Activated CD4-positive, alpha-beta T cell treated with anti-CD3 and anti-CD28 coated beads for 36 hours (primary cell): Measurements from ENCODE around the gene CLEC4C. TPM values are rescaled to one million over a fixed set of nuclear protein-coding genes. Genes with fewer than 3 reads are reported as not detected.
"Not testable (repeated sequence)": the region's sequence is repeated elsewhere in the genome, so short reads cannot be mapped to it uniquely, and the experiment has no call there.

Experiments used
- ATAC-seq: fragments of 200-7000 bp; cut with Tn5 transposase; one replicate; pipeline ENCODE4 v1.10.0; 2021; ENCODE audit warnings: mild to moderate bottlenecking, moderate library complexity
- CTCF ChIA-PET: fragments of 350-600 bp; sonication (Branson Sonifier 250); formaldehyde crosslinking; loops from one replicate; lab custom pipeline; 2021; ENCODE audit warnings: antibody characterized with exemption; lab: Charles Lee
- POLR2A ChIA-PET: fragments of 350-600 bp; sonication (Branson Sonifier 250); formaldehyde crosslinking; loops from one replicate; lab custom pipeline; 2021; ENCODE audit warnings: antibody characterized with exemption, inconsistent platforms; lab: Charles Lee
- DNase-seq: peaks from one replicate; pipeline ENCODE4 v3.0.0-alpha.2; 2020
- H3K27ac Mint-ChIP-seq: one replicate; pipeline ENCODE4 v1.8.0; 2021; ENCODE audit warnings: mixed read lengths
- H3K27me3 Mint-ChIP-seq: one replicate; pipeline ENCODE4 v1.8.0; 2021; ENCODE audit warnings: mixed read lengths
- H3K36me3 Mint-ChIP-seq: one replicate; pipeline ENCODE4 v1.8.0; 2021; ENCODE audit warnings: low read depth, mixed read lengths
- H3K4me1 Mint-ChIP-seq: one replicate; pipeline ENCODE4 v1.8.0; 2021; ENCODE audit warnings: mixed read lengths
- H3K4me3 Mint-ChIP-seq: one replicate; pipeline ENCODE4 v1.8.0; 2021; ENCODE audit warnings: mild to moderate bottlenecking, moderate library complexity, mixed read lengths
- H3K9me3 Mint-ChIP-seq: one replicate; pipeline ENCODE4 v1.8.0; 2021; ENCODE audit warnings: low read depth, mixed read lengths
- intact Hi-C, 2 experiments: fragments of 100-400 bp; cut with DNase I in 1 of 2; cut with micrococcal nuclease in 1 of 2; formaldehyde crosslinking; loops; one replicate each; pipeline versions ENCODE4 v1.14.2 to v1.15.1; 2022 to 2024; cut with DNase I, micrococcal nuclease
- total RNA-seq, 2 experiments: library from RNA; stranded (reverse); gene quantifications; one replicate each; pipeline ENCODE4 v1.2.3, GENCODE V29; 2021

CLEC4C gene, protein sequence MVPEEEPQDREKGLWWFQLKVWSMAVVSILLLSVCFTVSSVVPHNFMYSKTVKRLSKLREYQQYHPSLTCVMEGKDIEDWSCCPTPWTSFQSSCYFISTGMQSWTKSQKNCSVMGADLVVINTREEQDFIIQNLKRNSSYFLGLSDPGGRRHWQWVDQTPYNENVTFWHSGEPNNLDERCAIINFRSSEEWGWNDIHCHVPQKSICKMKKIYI
- total RNA-seq, result not detected

DNA sequence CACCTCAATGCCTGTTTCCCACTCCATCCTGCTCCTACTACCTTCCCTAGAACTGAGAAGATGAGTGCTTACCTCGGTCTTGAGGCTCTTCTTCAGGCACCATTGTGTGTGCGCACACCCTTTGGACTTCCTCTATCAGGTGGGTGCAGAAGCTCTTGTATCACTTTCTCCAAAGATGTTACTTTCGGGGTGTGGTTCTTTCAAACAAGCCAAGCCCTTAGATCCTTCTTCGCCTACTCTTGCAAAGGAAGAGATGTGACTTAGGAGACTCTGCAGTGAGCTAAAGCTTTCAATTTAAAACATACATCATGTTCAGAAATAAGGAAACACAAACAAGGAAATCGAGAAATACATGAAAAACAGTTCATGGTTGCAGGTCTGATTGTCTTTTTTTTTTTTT is at the start of gene CLEC4C:
Gene CLEC4C (minus strand): TSS at position 130 of the 400 bp plus-strand sequence. CDS start 27 bp downstream, at position 103.
- DNase-seq (no peak), ATAC-seq (no peak)
- POLR2A ChIA-PET, result no interaction called here
- Mint-ChIP-seq H3K27me3 (no peaks in the 10 kb centered on the region), H3K9me3 (no peaks in the 10 kb centered on the region), H3K36me3 (no peaks in the 10 kb centered on the region), H3K4me3 (no peak within 1 kb of the TSS), H3K27ac (no peak within 1 kb of the TSS), H3K4me1 (no peaks in the 10 kb centered on the region)
- intact Hi-C loops, result no loop called here
- CTCF ChIA-PET, result no interaction called here

DNA sequence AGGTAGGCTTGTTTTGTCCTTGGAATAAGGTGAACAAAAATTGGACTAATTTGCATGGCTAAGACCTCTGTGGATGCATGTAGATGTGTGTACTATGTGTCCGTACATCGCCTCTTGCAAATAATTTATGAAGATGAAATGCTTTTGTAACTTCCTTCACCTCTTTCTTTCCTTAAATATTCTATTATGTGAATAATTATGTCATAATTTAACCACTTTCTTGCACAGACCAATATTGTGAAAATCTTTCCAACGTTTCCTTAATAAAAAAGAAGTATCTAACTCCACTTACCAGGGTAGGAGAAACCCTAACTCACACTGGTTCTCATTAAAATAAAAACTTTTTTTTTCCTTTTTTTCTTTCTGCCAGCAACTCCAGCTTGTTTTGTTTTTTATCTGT is 46.0 kb upstream of the CLEC4C start:
- no peaks in the 10 kb centered on the region for H3K4me1 Mint-ChIP-seq
- H3K27me3 Mint-ChIP-seq, result peaks cover 2% of the 10 kb centered on the region
- no peak for ATAC-seq
- intact Hi-C loops, result no loop called here
- no peaks in the 10 kb centered on the region for H3K36me3 Mint-ChIP-seq
- no peak overlapping the region for H3K27ac Mint-ChIP-seq
- ChIA-PET CTCF (interaction anchor here (0.7 kb wide), 1 partner anchor 88 kb away, joined by 3 read pairs; no protein-coding TSS in a partner anchor), POLR2A (no interaction called here)
- H3K4me3 Mint-ChIP-seq, result no peak overlapping the region
- H3K9me3 Mint-ChIP-seq, result no peaks in the 10 kb centered on the region
- DNase-seq, result no peak

DNA sequence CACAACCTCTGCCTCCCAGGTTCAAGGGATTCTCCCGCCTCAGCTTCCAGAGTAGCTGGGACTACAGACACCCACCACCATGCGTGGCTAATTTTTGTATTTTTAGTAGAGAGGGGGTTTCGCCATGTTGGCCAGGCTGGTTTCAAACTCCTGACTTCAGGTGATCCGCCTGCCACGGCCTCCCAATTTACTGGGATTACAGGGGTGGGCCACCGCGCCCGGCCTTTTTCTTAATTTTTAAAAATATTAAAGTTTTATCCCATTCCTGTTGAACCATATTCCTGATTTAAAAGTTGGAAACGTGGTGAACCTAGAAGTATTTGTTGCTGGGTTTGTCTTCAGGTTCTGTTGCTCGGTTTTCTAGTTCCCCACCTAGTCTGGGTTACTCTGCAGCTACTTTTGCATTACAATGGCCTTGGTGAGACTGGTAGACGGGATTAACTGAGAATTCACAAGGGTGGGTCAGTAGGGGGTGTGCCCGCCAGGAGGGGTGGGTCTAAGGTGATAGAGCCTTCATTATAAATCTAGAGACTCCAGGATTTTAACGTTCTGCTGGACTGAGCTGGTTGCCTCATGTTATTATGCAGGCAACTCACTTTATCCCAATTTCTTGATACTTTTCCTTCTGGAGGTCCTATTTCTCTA is 41.8 kb upstream of the CLEC4C start, which contains the start of gene NANOG:
Gene NANOG (plus strand): TSS at position 519 of the 645 bp plus-strand sequence. CDS start 213 bp downstream, outside the sequence.
- H3K9me3 Mint-ChIP-seq, H3K27me3 Mint-ChIP-seq, DNase-seq, H3K4me1 Mint-ChIP-seq, H3K4me3 Mint-ChIP-seq, intact Hi-C loops, H3K27ac Mint-ChIP-seq, ATAC-seq, H3K36me3 Mint-ChIP-seq, POLR2A ChIA-PET: not testable (repeated sequence)
- CTCF ChIA-PET, result interaction anchor here (0.7 kb wide), 1 partner anchor 71 kb away, joined by 3 read pairs; no protein-coding TSS in a partner anchor

DNA sequence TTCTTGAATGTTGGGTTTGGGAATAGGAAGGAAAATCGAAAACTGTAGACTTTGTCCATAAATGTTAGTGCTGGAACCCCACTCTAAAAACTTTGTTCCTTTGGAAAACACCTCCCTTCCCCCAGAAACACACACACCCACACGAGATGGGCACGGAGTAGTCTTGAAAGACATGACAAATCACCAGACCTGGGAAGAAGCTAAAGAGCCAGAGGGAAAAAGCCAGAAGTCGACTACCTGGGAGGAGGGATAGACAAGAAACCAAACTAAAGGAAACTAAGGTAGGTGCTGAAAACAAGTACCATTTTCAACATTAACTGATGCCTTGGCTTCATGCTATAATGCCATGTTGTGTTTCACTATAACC is 41.1 kb upstream of the CLEC4C start:
- no peaks in the 10 kb centered on the region for H3K36me3 Mint-ChIP-seq
- DNase-seq (no peak), ATAC-seq (no peak)
- no peak overlapping the region for H3K27ac Mint-ChIP-seq
- H3K4me3 Mint-ChIP-seq, result no peak overlapping the region
- CTCF ChIA-PET, result no interaction called here
- H3K27me3 Mint-ChIP-seq, result peaks cover 5% of the 10 kb centered on the region
- POLR2A ChIA-PET, result no interaction called here
- intact Hi-C loops, result no loop called here
- no peaks in the 10 kb centered on the region for H3K4me1 Mint-ChIP-seq
- no peaks in the 10 kb centered on the region for H3K9me3 Mint-ChIP-seq

DNA sequence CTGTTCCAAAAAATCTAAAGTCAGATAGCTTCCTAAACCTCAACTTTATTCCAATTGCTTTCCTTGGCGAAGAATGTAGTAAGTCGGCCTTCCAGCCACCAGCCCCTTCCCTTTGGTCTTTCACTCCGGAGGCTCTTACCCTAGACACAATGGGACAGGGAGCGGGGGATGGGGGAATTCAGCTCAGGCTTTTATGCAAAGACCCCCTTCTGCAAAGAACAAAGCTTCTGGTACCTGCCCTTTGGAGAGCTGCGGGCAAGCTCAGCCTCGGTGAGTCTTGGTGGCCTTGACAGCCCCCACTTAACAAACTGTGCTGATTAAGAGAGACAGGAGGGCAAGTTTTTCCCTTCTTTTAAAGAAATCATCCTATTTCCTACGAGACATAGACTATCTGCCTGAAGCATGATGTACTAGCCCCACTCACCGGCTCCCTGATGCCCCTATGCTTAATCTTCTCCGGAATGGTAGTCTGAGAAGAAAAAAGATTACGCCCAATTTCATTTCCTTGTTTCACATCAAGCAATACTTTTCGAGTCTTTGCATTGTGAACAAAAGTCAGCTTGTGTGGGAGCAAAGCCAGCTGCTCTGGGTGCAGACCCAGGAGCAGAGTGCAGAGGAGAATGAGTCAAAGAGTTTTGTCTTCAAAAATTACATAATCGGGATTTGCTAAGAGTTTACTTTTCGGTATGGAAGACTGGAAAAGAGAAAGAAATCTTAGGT is 40.6 kb upstream of the CLEC4C start:
- no peak overlapping the region for H3K4me3 Mint-ChIP-seq
- intact Hi-C loops, result no loop called here
- ChIA-PET CTCF (no interaction called here), POLR2A (no interaction called here)
- H3K36me3 Mint-ChIP-seq, result no peaks in the 10 kb centered on the region
- H3K27ac Mint-ChIP-seq, result no peak overlapping the region
- no peaks in the 10 kb centered on the region for H3K9me3 Mint-ChIP-seq
- H3K27me3 Mint-ChIP-seq, result peaks cover 5% of the 10 kb centered on the region
- ATAC-seq (no peak), DNase-seq (no peak)
- no peaks in the 10 kb centered on the region for H3K4me1 Mint-ChIP-seq

DNA sequence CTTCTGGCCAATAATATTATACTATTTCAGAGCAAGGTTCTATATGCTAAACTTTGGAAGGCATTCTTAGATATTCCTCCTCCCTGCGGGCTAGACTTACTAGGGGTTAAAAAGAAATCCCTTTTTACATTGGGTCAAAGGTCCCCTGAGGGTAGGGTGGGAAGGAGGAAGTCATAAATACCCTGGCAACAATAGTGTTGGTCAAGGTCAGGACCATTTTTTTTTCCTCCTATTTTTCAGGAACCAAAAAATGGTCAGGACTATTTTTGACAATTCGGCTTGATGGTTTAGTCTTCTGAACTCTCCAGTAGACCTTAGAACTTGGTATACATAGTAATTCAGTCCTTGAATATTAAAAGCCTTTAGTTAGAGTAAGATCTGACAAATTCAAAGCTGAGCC is 37.5 kb upstream of the CLEC4C start:
- Mint-ChIP-seq H3K4me3 (no peak overlapping the region), H3K9me3 (no peaks in the 10 kb centered on the region), H3K27me3 (peaks cover 5% of the 10 kb centered on the region), H3K36me3 (no peaks in the 10 kb centered on the region), H3K27ac (no peak overlapping the region), H3K4me1 (no peaks in the 10 kb centered on the region)
- DNase-seq (no peak), ATAC-seq (no peak)
- CTCF ChIA-PET, result no interaction called here
- intact Hi-C loops, result no loop called here
- POLR2A ChIA-PET, result no interaction called here

DNA sequence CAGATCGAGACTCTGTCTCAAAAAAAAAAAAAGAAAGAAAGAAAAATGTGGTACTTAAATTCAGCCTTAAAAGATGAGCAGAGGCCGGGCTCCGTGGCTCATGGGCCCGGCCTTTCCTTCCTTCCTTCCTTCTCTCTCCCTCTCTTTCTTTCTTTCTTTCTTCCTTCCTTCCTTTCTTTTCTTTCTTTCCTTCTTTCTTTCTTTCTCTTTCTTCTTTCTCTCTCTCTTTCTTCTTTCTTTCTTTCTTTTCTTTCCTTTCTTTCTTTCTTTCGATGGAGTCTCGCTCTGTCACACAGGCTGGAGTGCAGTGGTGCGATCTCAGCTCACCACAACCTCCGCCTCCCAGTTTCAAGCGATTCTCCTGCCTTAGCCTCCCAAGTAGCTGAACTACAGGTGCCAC is 36.3 kb upstream of the CLEC4C start:
- POLR2A ChIA-PET, result interaction anchor here (0.6 kb wide), 1 partner anchor 1158 kb away, joined by 3 read pairs; no protein-coding TSS in a partner anchor
- CTCF ChIA-PET, H3K4me3 Mint-ChIP-seq, intact Hi-C loops, DNase-seq, H3K27ac Mint-ChIP-seq, H3K27me3 Mint-ChIP-seq, ATAC-seq, H3K9me3 Mint-ChIP-seq, H3K4me1 Mint-ChIP-seq, H3K36me3 Mint-ChIP-seq: not testable (repeated sequence)

DNA sequence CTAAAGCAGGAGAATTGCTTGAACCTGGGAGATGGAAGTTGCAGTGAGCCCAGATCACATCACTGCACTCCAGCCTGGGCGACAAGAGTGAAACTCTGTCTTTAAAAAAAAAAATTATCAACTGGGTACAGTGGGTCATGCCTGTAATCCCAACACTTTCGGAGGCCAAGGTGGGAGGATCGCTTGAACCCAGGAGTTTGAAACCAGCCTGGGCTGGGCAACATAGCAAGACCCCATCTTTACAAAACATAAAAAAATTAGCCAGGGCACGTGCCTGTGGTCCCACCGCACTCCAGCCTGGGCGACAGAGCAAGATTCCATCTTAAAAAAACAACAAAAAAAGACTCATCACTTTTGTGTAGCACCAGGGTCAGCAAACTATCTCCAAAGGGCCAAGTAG is 34.9 kb upstream of the CLEC4C start:
- Mint-ChIP-seq H3K36me3 (no peaks in the 10 kb centered on the region), H3K9me3 (no peaks in the 10 kb centered on the region), H3K27me3 (peaks cover 2% of the 10 kb centered on the region), H3K27ac (no peak overlapping the region), H3K4me3 (no peak overlapping the region), H3K4me1 (no peaks in the 10 kb centered on the region)
- ChIA-PET POLR2A (no interaction called here), CTCF (interaction anchor here (0.7 kb wide), 1 partner anchor 279 kb away, joined by 3 read pairs; no protein-coding TSS in a partner anchor)
- ATAC-seq (no peak), DNase-seq (no peak)
- intact Hi-C loops, result no loop called here

DNA sequence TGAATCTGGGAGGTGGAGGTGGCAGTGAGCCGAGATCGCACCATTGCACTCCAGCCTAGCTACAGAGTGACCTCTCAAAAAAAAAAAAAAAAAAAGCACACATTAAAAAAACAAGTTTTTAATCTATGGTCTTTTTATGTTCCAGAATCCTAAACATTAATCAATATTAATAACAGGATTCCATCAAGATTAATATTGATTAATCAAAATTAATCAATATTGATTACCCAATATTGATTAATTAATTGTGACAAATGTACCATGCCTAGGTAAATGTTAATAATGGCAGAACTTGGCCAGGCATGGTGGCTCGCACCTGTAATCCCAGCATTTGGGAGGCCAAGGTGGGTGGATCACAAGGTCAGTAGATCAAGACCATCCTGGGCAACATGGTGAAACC is 34.1 kb upstream of the CLEC4C start:
- DNase-seq (no peak), ATAC-seq (no peak)
- intact Hi-C loops, result no loop called here
- Mint-ChIP-seq H3K27ac (no peak overlapping the region), H3K27me3 (no peaks in the 10 kb centered on the region), H3K4me3 (no peak overlapping the region), H3K9me3 (no peaks in the 10 kb centered on the region), H3K4me1 (no peaks in the 10 kb centered on the region), H3K36me3 (no peaks in the 10 kb centered on the region)
- ChIA-PET CTCF (interaction anchor here (0.7 kb wide), 1 partner anchor 280 kb away, joined by 3 read pairs; no protein-coding TSS in a partner anchor), POLR2A (no interaction called here)

DNA sequence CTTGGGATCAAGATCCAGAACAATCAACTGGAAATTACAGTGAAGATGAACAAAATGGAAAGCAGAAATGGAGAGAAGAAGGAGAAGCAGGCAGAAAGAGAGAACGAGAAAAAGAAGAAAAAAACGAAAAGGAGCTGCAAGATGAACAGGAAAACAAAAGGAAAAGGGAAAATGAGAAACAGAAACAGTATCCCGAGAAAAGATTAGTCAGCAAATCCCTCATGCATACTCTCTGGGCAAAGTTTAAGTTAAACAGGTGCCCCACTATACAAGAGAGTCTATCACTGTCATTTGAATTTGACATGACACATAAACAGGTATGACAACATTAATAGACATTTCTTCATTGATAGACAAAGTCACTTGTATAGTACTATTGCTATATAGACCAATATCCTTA is 22.8 kb upstream of the CLEC4C start:
- Mint-ChIP-seq H3K4me1 (no peaks in the 10 kb centered on the region), H3K9me3 (no peaks in the 10 kb centered on the region), H3K4me3 (no peak overlapping the region), H3K36me3 (no peaks in the 10 kb centered on the region), H3K27me3 (no peaks in the 10 kb centered on the region), H3K27ac (no peak overlapping the region)
- DNase-seq, result no peak
- CTCF ChIA-PET, result interaction anchor here (0.8 kb wide), 1 partner anchor 35 kb away, joined by 5 read pairs; no protein-coding TSS in a partner anchor
- ATAC-seq, result no peak
- POLR2A ChIA-PET, result no interaction called here
- intact Hi-C loops, result no loop called here

DNA sequence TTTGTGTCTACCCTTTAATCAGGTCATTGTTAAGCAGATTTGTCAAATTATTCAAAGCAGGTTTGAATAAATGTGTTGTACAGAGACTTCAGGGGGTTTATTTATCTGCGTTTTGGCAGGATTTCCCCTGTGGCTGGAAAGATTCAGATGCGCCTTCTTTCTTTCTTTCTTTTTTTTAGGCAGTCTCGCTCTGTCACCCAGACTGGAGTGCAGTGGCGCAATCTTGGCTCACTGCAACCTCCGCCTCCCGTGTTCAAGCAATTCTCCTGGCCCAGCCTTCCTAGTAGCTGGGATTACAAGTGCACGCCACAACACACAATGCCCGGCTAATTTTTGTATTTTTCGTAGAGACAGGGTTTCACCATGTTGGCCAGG is 11.6 kb upstream of the CLEC4C start:
- Mint-ChIP-seq H3K9me3 (no peaks in the 10 kb centered on the region), H3K4me1 (no peaks in the 10 kb centered on the region), H3K27ac (no peak overlapping the region), H3K36me3 (no peaks in the 10 kb centered on the region), H3K27me3 (no peaks in the 10 kb centered on the region), H3K4me3 (no peak overlapping the region)
- no peak for ATAC-seq
- POLR2A ChIA-PET, result no interaction called here
- intact Hi-C loops, result no loop called here
- CTCF ChIA-PET, result interaction anchor here (0.8 to 1.0 kb wide), 2 partner anchors 7 to 12 kb away, joined by 3 read pairs; no protein-coding TSS in a partner anchor
- no peak for DNase-seq
